VCaP (cell line): ENCODE data around the gene PTPN14.

Experiments used
- H3K27ac ChIP-seq: fragments of 450-650 bp; 2 replicates; pipeline ENCODE4 v1.5.1; 2017
- CTCF ChIP-seq: fragments of 450-650 bp; conservative IDR thresholded peaks from 2 replicates; pipeline ENCODE4 v1.5.1; 2017; ENCODE audit warnings: mild to moderate bottlenecking, moderate library complexity

The PTPN14 gene

GRCh38 chr1:214567481-214567980 lies 16.1 kb upstream of the PTPN14 start:
- H3K27ac ChIP-seq: no peak overlapping the region; the same call in 1 of the 2 replicates
- TF ChIP-seq CTCF: no peak

GRCh38 chr1:214566158-214567104 lies 15.0 kb upstream of the PTPN14 start:
- no peak overlapping the region for H3K27ac ChIP-seq
- no peak for TF ChIP-seq CTCF

- TF ChIP-seq CTCF: no peak
- H3K27ac ChIP-seq: no peak overlapping the region
Observed at GRCh38 chr1:214565310-214565709, 13.9 kb upstream of the PTPN14 start.

- no peak for TF ChIP-seq CTCF
- no peak overlapping the region for H3K27ac ChIP-seq
Observed at GRCh38 chr1:214563881-214564280, 12.5 kb upstream of the PTPN14 start.

GRCh38 chr1:214557952-214558735 lies 6.7 kb upstream of the PTPN14 start:
- no peak for TF ChIP-seq CTCF
- H3K27ac ChIP-seq: no peak overlapping the region

GRCh38 chr1:214553142-214553710 lies 1.8 kb upstream of the PTPN14 start:
- no peak for TF ChIP-seq CTCF
- peak overlapping the region; percentile 92 for H3K27ac ChIP-seq

GRCh38 chr1:214552174-214552608 lies 789 bp upstream of the PTPN14 start:
- TF ChIP-seq CTCF: no peak
- peak overlapping the region; percentile 92 for H3K27ac ChIP-seq
